ENCODE measurements around the gene TLX1.

TLX1 gene

DNA sequence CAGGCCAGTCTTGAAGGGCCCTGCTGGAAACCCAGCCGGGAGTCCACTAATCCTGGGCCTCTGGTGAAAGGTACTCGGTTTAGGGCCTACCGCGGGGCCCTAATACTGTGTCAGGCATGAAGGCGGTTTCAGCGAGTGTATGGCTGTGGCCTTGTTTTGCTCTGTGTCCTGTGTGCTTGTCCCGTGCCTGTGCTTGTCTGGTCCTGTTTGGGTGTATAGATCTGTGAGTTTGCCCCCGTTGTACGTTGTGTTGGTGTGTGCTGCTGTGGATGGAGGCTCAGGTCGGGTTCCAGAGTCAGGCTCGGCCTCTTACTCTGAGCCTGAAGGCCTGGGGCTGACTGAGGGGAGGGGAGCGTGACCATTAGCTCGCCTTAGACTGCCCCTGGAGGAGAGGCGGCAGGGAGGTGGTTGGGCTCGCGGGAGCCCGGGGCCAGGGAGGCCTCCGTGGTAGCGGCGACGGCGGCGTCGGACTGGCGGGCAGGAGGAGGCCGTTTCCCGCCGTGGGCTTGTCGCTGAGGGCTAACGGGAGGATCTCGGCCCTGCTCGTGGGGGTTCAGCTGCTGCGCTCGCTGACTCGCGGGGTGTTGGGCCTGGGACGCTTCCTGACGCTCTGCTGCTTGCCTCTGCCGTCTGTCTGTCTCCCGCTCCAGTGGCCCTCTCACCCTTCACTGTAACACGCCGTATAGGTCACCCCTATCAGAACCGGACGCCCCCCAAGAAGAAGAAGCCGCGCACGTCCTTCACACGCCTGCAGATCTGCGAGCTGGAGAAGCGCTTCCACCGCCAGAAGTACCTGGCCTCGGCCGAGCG is 2.6 kb downstream of the TLX1 start:
- Histone ChIP-seq H3K27ac (ENCODE audit: low read depth, low read length) (no peak overlapping the region), H3K9ac (ENCODE audit: low read length) (no peak overlapping the region), H3K4me3 (ENCODE audit: low read depth, low read length) (no peak overlapping the region), H4K12ac (ENCODE audit: low read depth, low read length) (no peak overlapping the region), H3K27me3 (ENCODE audit: insufficient read depth, low read length) (peaks cover 94% of the 10 kb centered on the region), H3K4me2 (ENCODE audit: low read length) (no peak overlapping the region), H2BK12ac (ENCODE audit: low read length) (no peak overlapping the region), H3K14ac (ENCODE audit: low read length) (no peak overlapping the region), H2AFZ (ENCODE audit: insufficient read depth, low read length, poor library complexity) (no peak overlapping the region), H4K91ac (ENCODE audit: low read depth, low read length) (no peak overlapping the region), H3K4me1 (ENCODE audit: control insufficient read depth in 1 of 2, insufficient read depth in 2 of 2, low read length in 2 of 2) (peaks cover 0 to 2% of the 10 kb centered on the region in 2 experiments), H3K18ac (ENCODE audit: low read length) (no peak overlapping the region), H3K79me1 (ENCODE audit: low read length) (no peaks in the 10 kb centered on the region), H3K9me3 (ENCODE audit: insufficient read depth, low read depth, low read length) (peaks cover 9% of the 10 kb centered on the region), H3K23ac (ENCODE audit: low read length) (no peak overlapping the region), H4K8ac (ENCODE audit: low read depth, low read length) (no peak overlapping the region), H3K79me2 (ENCODE audit: control insufficient read depth, insufficient read depth, low read length, poor library complexity) (no peaks in the 10 kb centered on the region), H2AK5ac (ENCODE audit: low read length) (no peak overlapping the region), H2BK5ac (ENCODE audit: low read depth, low read length, poor library complexity) (no peak overlapping the region), H3K4ac (ENCODE audit: low read depth, low read length) (no peak overlapping the region), H3K36me3 (ENCODE audit: control insufficient read depth in 1 of 2, insufficient read depth in 2 of 2, low read length in 2 of 2) (no peaks in the 10 kb centered on the region), H2BK120ac (ENCODE audit: insufficient read depth, low read length, poor library complexity) (no peak overlapping the region)
- DNase-seq: no peak
- WGBS (ENCODE audit: extremely low coverage, insufficient coverage, insufficient read length): no CpG with 5 or more reads among the region's 54 CpGs

- Histone ChIP-seq H3K4me1 (ENCODE audit: control insufficient read depth in 1 of 2, insufficient read depth in 2 of 2, low read length in 2 of 2) (peaks cover 0 to 2% of the 10 kb centered on the region in 2 experiments), H3K4ac (ENCODE audit: low read depth, low read length) (no peak overlapping the region), H2BK5ac (ENCODE audit: low read depth, low read length, poor library complexity) (no peak overlapping the region), H3K4me2 (ENCODE audit: low read length) (no peak overlapping the region), H2BK120ac (ENCODE audit: insufficient read depth, low read length, poor library complexity) (no peak overlapping the region), H3K9me3 (ENCODE audit: insufficient read depth, low read depth, low read length) (peaks cover 12% of the 10 kb centered on the region), H3K27ac (ENCODE audit: low read depth, low read length) (no peak overlapping the region), H2AFZ (ENCODE audit: insufficient read depth, low read length, poor library complexity) (no peak overlapping the region), H4K8ac (ENCODE audit: low read depth, low read length) (no peak overlapping the region), H4K91ac (ENCODE audit: low read depth, low read length) (no peak overlapping the region), H3K36me3 (ENCODE audit: control insufficient read depth in 1 of 2, insufficient read depth in 2 of 2, low read length in 2 of 2) (no peaks in the 10 kb centered on the region), H3K9ac (ENCODE audit: low read length) (no peak overlapping the region), H3K14ac (ENCODE audit: low read length) (no peak overlapping the region), H3K27me3 (ENCODE audit: insufficient read depth, low read length) (peaks cover 98% of the 10 kb centered on the region), H2BK12ac (ENCODE audit: low read length) (no peak overlapping the region), H4K12ac (ENCODE audit: low read depth, low read length) (no peak overlapping the region), H3K79me1 (ENCODE audit: low read length) (no peaks in the 10 kb centered on the region), H3K23ac (ENCODE audit: low read length) (no peak overlapping the region), H3K79me2 (ENCODE audit: control insufficient read depth, insufficient read depth, low read length, poor library complexity) (no peaks in the 10 kb centered on the region), H3K18ac (ENCODE audit: low read length) (no peak overlapping the region), H2AK5ac (ENCODE audit: low read length) (no peak overlapping the region), H3K4me3 (ENCODE audit: low read depth, low read length) (no peak overlapping the region)
- no peak for DNase-seq
- WGBS (ENCODE audit: extremely low coverage, insufficient coverage, insufficient read length): no CpG with 5 or more reads among the region's 60 CpGs
Observed at GRCh38 chr10:101134299-101135127, 3.4 kb downstream of the TLX1 start.

- Histone ChIP-seq H3K4me3 (ENCODE audit: low read depth, low read length) (no peak overlapping the region), H4K8ac (ENCODE audit: low read depth, low read length) (no peak overlapping the region), H3K27me3 (ENCODE audit: insufficient read depth, low read length) (peaks cover 99% of the 10 kb centered on the region), H3K23ac (ENCODE audit: low read length) (no peak overlapping the region), H4K12ac (ENCODE audit: low read depth, low read length) (no peak overlapping the region), H2BK120ac (ENCODE audit: insufficient read depth, low read length, poor library complexity) (no peak overlapping the region), H4K91ac (ENCODE audit: low read depth, low read length) (no peak overlapping the region), H3K4ac (ENCODE audit: low read depth, low read length) (no peak overlapping the region), H3K18ac (ENCODE audit: low read length) (no peak overlapping the region), H3K79me1 (ENCODE audit: low read length) (no peaks in the 10 kb centered on the region), H2AK5ac (ENCODE audit: low read length) (no peak overlapping the region), H3K14ac (ENCODE audit: low read length) (no peak overlapping the region), H2AFZ (ENCODE audit: insufficient read depth, low read length, poor library complexity) (no peak overlapping the region), H3K27ac (ENCODE audit: low read depth, low read length) (no peak overlapping the region), H3K36me3 (ENCODE audit: control insufficient read depth in 1 of 2, insufficient read depth in 2 of 2, low read length in 2 of 2) (no peaks in the 10 kb centered on the region), H3K4me1 (ENCODE audit: control insufficient read depth in 1 of 2, insufficient read depth in 2 of 2, low read length in 2 of 2) (peaks cover 0 to 4% of the 10 kb centered on the region in 2 experiments), H3K9me3 (ENCODE audit: insufficient read depth, low read depth, low read length) (peaks cover 12% of the 10 kb centered on the region), H2BK12ac (ENCODE audit: low read length) (no peak overlapping the region), H3K79me2 (ENCODE audit: control insufficient read depth, insufficient read depth, low read length, poor library complexity) (no peaks in the 10 kb centered on the region), H3K9ac (ENCODE audit: low read length) (no peak overlapping the region), H3K4me2 (ENCODE audit: low read length) (no peak overlapping the region), H2BK5ac (ENCODE audit: low read depth, low read length, poor library complexity) (no peak overlapping the region)
- WGBS (ENCODE audit: extremely low coverage, insufficient coverage, insufficient read length): no CpG with 5 or more reads among the region's 36 CpGs
- DNase-seq: no peak
Observed at GRCh38 chr10:101135141-101136006, 4.3 kb downstream of the TLX1 start.

- H3K4me2 ChIP-seq (ENCODE audit: low read length): no peak overlapping the region
- H3K9me3 ChIP-seq (ENCODE audit: insufficient read depth, low read depth, low read length): peaks cover 12% of the 10 kb centered on the region
- H3K4ac ChIP-seq (ENCODE audit: low read depth, low read length): no peak overlapping the region
- no peaks in the 10 kb centered on the region for H3K79me2 ChIP-seq (ENCODE audit: control insufficient read depth, insufficient read depth, low read length, poor library complexity)
- H3K36me3 ChIP-seq (ENCODE audit: control insufficient read depth in 1 of 2, insufficient read depth in 2 of 2, low read length in 2 of 2): no peaks in the 10 kb centered on the region
- no peak overlapping the region for H2BK12ac ChIP-seq (ENCODE audit: low read length)
- H4K12ac ChIP-seq (ENCODE audit: low read depth, low read length): no peak overlapping the region
- no peak overlapping the region for H3K23ac ChIP-seq (ENCODE audit: low read length)
- DNase-seq: no peak
- H3K79me1 ChIP-seq (ENCODE audit: low read length): no peaks in the 10 kb centered on the region
- no peak overlapping the region for H2AFZ ChIP-seq (ENCODE audit: insufficient read depth, low read length, poor library complexity)
- H3K4me3 ChIP-seq (ENCODE audit: low read depth, low read length): no peak overlapping the region
- no peak overlapping the region for H3K18ac ChIP-seq (ENCODE audit: low read length)
- WGBS (ENCODE audit: extremely low coverage, insufficient coverage, insufficient read length): no CpG with 5 or more reads among the region's 33 CpGs
- no peak overlapping the region for H3K14ac ChIP-seq (ENCODE audit: low read length)
- H3K9ac ChIP-seq (ENCODE audit: low read length): no peak overlapping the region
- H2BK5ac ChIP-seq (ENCODE audit: low read depth, low read length, poor library complexity): no peak overlapping the region
- no peak overlapping the region for H2AK5ac ChIP-seq (ENCODE audit: low read length)
- no peak overlapping the region for H2BK120ac ChIP-seq (ENCODE audit: insufficient read depth, low read length, poor library complexity)
- no peak overlapping the region for H4K8ac ChIP-seq (ENCODE audit: low read depth, low read length)
- peaks cover 0 to 4% of the 10 kb centered on the region in 2 experiments for H3K4me1 ChIP-seq (ENCODE audit: control insufficient read depth in 1 of 2, insufficient read depth in 2 of 2, low read length in 2 of 2)
- H3K27me3 ChIP-seq (ENCODE audit: insufficient read depth, low read length): peaks cover 99% of the 10 kb centered on the region
- no peak overlapping the region for H4K91ac ChIP-seq (ENCODE audit: low read depth, low read length)
- H3K27ac ChIP-seq (ENCODE audit: low read depth, low read length): no peak overlapping the region
Observed at GRCh38 chr10:101136007-101136707, 5.1 kb downstream of the TLX1 start.
